Measurements from ENCODE around the gene GNG12. TPM values are rescaled to one million over a fixed set of nuclear protein-coding genes. Genes with fewer than 3 reads are reported as not detected.

The GNG12 gene
- total RNA-seq, 6 donors from 2014 or later, result 14.3 to 54.6 (median 45.1) TPM

DNA sequence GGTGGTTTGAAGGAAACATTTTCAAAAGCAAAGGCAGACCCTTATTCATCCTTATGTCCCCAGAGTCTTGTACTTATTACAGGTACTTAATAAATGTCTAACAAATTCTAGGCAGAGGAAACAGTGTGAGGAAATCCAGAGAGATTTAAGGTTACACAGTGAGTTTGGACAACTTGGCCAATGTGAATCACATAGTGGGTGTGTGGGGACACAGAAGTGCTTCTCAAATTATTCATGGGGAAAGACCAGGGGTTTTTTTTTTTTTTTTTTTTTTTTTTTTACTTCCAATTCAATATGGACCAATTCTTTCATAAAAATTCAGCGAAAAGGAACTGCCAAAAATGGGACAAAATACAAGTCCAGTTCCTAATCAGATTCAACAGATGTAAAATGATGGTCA, 15.1 kb downstream of the GNG12 start:
- no peak for ATAC-seq (ENCODE audit: low FRiP score in 2 of 2)
- Histone ChIP-seq H3K4me1 (peaks cover 7 to 22% (median 17%) of the 10 kb centered on the region in 4 donors), H3K27me3 (no peaks in the 10 kb centered on the region), H3K4me3 (no peak overlapping the region), H3K27ac (no peak overlapping the region), H3K9me3 (no peaks in the 10 kb centered on the region), H3K36me3 (no peaks in the 10 kb centered on the region)
- 93 to 94% methylated on average over 1 of the region's 1 CpG for WGBS, 2 donors
- no peak for DNase-seq
- TF ChIP-seq POLR2A (IDR thresholded peaks at IDR 0.05), result no peak
- TF ChIP-seq POLR2AphosphoS5 (IDR thresholded peaks at IDR 0.05), result no peak
- no peak for TF ChIP-seq EP300 (IDR thresholded peaks at IDR 0.05)
- TF ChIP-seq, protein P1, sequence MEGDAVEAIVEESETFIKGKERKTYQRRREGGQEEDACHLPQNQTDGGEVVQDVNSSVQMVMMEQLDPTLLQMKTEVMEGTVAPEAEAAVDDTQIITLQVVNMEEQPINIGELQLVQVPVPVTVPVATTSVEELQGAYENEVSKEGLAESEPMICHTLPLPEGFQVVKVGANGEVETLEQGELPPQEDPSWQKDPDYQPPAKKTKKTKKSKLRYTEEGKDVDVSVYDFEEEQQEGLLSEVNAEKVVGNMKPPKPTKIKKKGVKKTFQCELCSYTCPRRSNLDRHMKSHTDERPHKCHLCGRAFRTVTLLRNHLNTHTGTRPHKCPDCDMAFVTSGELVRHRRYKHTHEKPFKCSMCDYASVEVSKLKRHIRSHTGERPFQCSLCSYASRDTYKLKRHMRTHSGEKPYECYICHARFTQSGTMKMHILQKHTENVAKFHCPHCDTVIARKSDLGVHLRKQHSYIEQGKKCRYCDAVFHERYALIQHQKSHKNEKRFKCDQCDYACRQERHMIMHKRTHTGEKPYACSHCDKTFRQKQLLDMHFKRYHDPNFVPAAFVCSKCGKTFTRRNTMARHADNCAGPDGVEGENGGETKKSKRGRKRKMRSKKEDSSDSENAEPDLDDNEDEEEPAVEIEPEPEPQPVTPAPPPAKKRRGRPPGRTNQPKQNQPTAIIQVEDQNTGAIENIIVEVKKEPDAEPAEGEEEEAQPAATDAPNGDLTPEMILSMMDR (IDR thresholded peaks at IDR 0.05), result no peak

- Histone ChIP-seq H3K4me1 (peaks cover 8 to 25% (median 18%) of the 10 kb centered on the region in 4 donors), H3K36me3 (no peaks in the 10 kb centered on the region), H3K4me3 (no peak overlapping the region), H3K27me3 (no peaks in the 10 kb centered on the region), H3K9me3 (no peaks in the 10 kb centered on the region), H3K27ac (no peak overlapping the region)
- ATAC-seq (ENCODE audit: low FRiP score in 2 of 2), result peak; percentile 24 to 56
- TF ChIP-seq POLR2AphosphoS5 (IDR thresholded peaks at IDR 0.05) (no peak), POLR2A (IDR thresholded peaks at IDR 0.05) (no peak), EP300 (IDR thresholded peaks at IDR 0.05) (no peak)
- TF ChIP-seq, protein P1 (IDR thresholded peaks at IDR 0.05), result no peak
- DNase-seq, result no peak
- WGBS, 2 donors, result 91 to 94% methylated on average over 1 of the region's 1 CpG
Measured at GRCh38 chr1:67817319-67817718, 15.9 kb downstream of the GNG12 start.

- H3K27ac ChIP-seq, result no peak overlapping the region
- peak in 1 of 2 donors; percentile 22 for ATAC-seq (ENCODE audit: low FRiP score in 2 of 2)
- H3K4me3 ChIP-seq, result no peak overlapping the region
- no peaks in the 10 kb centered on the region for H3K27me3 ChIP-seq
- TF ChIP-seq POLR2A (IDR thresholded peaks at IDR 0.05) (no peak), POLR2AphosphoS5 (IDR thresholded peaks at IDR 0.05) (no peak), EP300 (IDR thresholded peaks at IDR 0.05) (no peak)
- TF ChIP-seq, protein P1 (IDR thresholded peaks at IDR 0.05), result no peak
- peak in 1 of 2 donors; percentile 20 for DNase-seq
- no peaks in the 10 kb centered on the region for H3K36me3 ChIP-seq
- H3K9me3 ChIP-seq, result no peaks in the 10 kb centered on the region
- H3K4me1 ChIP-seq, result peaks cover 8 to 31% (median 21%) of the 10 kb centered on the region in 4 donors
- WGBS, 2 donors, result 98 to 100% methylated on average over 2 to 6 of the region's 6 CpGs
Measured at GRCh38 chr1:67816506-67816905, 16.8 kb downstream of the GNG12 start.

DNA sequence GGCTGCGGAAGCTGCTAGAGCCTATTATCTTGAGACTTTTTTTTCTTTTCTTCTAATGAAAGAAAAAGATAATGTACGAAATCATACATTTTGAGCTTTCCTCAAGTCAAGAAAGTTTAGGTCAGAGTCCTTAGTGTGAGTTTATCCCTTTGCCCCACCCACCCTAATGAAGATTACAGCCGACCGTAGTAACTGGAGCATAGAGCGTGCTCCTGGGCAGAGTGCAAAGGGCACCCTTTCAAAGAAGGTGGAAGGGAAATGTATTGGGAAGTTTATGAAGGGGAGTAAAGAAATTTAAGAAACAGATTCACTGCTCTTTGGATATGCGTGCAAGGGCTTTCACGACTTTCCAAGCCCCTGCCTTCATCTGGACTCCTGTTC, 17.2 kb downstream of the GNG12 start:
- no peak overlapping the region for H3K4me3 ChIP-seq
- H3K4me1 ChIP-seq, result peaks cover 8 to 31% (median 23%) of the 10 kb centered on the region in 4 donors

More for the DNA sequence above, 17.2 kb downstream of the GNG12 start:
- TF ChIP-seq, protein P1 (IDR thresholded peaks at IDR 0.05), result no peak
- no peak for TF ChIP-seq EP300 (IDR thresholded peaks at IDR 0.05)
- no peak for TF ChIP-seq POLR2A (IDR thresholded peaks at IDR 0.05)
- no peak for TF ChIP-seq POLR2AphosphoS5 (IDR thresholded peaks at IDR 0.05)
- no peak for ATAC-seq (ENCODE audit: low FRiP score in 2 of 2)
- H3K27ac ChIP-seq, result no peak overlapping the region
- H3K27me3 ChIP-seq, result no peaks in the 10 kb centered on the region
- WGBS, 2 donors, result 93 to 97% methylated on average over 7 of the region's 7 CpGs
- no peak for DNase-seq
- no peaks in the 10 kb centered on the region for H3K36me3 ChIP-seq
- no peaks in the 10 kb centered on the region for H3K9me3 ChIP-seq

All from upper lobe of left lung (tissue), 6 donors.